SW 1271 (cell line): ENCODE measurements around the gene EPM2A.

Experiments
- DNase-seq, 2 experiments: peaks; one replicate each; lab custom pipeline; 2025; lab: John Stamatoyannopoulos, UW

EPM2A gene

DNA sequence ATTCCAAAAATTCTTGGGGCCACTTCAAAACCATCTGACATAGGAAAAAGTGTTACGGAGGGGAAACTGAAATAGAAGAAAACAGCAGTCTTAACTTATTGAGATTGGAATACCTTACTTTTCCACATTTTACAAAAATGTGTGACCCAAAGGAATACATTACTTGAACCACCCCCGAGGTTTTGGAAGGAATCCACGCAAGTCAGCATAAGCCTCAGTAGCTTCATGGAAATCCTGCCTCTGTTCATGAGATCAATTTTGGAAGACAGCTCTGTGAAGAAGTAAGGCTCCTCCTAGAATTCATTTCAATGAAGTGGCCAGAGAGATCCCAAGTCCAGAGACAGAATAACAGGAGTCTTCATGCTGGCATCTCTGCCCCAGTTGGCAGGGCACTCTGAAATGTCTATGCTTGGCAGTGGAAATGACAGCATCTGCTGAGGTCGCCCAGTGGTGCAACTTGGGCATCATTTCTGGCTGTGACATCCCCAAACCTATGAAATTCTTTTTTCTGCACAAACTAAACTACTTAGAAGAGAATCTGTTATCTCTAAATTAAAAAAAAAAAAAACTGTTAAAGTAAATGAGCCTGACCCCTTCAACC is 132.5 kb downstream of the EPM2A start:
- no peak for DNase-seq

- no peak for DNase-seq
Observed at GRCh38 chr6:145601397-145601796, 133.9 kb downstream of the EPM2A start.

- no peak for DNase-seq
Observed at GRCh38 chr6:145600299-145600698, 135.0 kb downstream of the EPM2A start.

DNA sequence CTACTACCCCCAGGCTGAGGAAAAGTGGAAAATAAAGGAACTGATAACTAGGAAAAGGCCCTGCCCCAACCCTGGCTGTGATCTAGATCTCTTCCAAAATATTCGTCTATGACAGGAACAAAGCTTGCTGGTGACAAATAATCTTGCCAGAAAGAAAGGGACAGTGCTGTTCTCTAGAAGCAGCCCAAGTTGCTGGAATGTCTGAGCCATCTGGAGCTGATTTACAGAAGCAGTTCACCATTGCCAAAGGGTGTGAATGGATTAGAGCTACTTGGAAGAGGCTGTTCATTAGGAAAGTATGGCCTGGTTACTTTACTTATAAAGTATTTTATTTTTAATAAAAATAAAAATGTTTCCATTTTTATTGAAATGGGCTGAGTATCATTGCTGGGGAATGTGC is 146.3 kb downstream of the EPM2A start:
- DNase-seq = no peak

GRCh38 chr6:145587334-145587733 is 148.0 kb downstream of the EPM2A start:
- DNase-seq = no peak

DNA sequence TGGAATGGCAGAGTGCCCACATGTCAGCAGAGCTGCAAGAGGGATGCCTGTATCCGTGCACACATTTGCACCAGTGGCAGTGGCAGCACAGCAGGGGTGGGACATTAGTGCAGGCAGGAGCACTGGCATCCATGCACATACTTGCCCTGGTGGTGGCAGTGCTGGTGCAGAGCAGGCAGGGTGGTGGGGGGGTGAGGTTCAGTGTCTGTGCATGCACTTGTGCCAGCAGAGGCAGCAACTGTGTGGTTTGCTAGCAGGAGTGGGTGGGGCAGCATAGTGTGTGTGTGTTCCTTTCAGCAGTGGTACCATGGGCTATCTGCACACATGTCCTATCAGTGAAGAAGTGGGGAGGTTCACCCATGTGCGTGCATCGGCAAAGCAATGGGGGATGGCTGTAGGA is 151.6 kb downstream of the EPM2A start:
- DNase-seq = no peak
